NCI-H526 treated with DMSO at 0.1 percent for 48 hours (cell line): ENCODE results near the gene WNK2.

Source experiments
- DNase-seq: peaks from one replicate; lab custom pipeline; 2025; lab: John Stamatoyannopoulos, UW

The WNK2 gene

DNA sequence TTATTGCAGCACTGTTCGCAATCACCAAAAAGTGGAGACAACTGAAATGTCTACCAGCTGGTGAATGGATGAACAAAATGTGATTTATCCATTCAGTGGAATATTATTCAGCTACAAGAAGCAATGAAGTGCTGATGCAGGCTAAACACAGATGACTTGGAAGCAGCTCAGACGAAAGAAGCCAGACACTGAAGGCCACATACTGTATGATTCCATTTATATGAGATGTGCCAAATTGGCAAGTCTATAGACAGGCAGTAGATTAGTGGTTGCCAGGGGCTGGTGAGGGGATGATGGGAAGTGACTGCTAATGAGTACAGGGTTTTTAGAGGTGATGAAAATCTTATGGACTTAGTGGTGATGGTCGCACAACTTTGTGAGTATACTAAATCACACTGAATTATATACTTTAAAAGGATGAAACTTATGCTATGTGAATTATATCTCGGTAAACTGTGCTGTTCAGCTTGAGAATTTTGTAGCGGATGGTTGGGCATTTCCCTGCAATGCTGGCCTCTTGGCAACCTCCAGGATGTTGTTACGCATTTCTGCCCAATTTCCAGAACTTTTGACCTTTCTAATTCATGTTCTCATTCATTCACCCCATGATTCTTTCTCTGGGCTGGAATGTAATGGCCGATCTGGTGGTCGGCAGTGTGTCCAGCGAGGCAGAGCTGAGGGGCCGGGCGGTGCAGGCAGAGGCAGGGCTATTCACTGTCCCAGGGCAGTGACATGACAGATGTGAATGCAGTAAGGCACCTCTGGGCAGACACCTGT lies 22.0 kb upstream of the WNK2 start:
- no peak for DNase-seq

DNA sequence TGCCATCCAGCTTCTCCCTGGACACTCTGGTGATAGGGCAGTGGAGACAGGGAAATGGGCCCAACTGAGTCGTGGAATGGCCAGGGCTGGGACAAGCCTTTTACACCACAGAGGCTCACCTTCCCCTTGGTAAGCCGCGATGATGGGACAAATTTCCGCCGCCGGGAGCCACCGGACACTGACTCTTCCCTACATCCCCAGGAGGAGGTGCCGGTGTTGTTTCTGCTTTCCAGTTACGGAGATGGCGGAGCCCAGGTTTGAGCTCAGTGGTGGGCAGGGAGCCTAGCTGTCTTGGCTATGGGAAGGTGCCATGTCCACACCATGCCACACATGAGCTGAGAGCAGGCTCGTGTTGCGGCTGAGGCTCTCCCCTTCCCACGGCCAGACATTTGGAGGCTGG lies 19.9 kb upstream of the WNK2 start:
- DNase-seq, result no peak

DNA sequence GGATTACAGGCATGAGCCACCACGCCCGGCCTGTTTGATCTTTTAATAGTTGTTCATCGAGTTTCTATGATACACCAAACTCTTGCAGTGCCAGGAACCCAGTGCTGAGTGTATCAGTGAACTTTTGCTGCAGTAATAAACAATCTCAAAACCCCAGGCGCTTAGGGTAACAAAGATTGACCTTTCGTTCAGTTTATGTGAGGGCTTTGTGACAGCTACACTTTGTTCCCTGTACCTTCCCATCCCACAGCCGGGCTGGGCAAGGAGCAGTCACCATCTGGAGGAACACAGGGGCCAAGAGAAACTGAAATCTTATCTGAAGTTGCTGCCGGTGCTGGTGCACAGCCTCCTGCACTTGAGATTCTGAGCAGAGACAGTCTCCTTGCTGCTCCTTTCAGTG lies 17.2 kb upstream of the WNK2 start:
- DNase-seq, result no peak

DNA sequence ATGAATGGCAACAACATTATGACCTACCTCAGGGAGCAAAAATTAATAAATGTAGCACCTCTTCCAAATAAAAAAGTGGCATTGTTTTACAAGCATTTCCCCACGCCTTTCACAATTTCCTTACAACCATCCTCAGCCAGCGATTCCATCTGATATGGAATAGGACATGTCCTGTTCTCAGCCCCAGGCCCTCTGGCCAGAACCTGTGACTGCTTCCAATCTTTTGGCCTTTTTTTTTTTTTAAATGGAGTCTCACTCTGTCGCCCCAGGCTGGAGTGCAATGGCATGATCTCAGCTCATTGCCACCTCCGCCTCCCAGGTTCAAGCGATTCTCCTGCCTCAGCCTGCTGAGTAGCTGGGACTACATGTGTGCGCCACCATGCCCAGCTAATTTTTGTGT lies 16.8 kb upstream of the WNK2 start:
- DNase-seq, result no peak

DNA sequence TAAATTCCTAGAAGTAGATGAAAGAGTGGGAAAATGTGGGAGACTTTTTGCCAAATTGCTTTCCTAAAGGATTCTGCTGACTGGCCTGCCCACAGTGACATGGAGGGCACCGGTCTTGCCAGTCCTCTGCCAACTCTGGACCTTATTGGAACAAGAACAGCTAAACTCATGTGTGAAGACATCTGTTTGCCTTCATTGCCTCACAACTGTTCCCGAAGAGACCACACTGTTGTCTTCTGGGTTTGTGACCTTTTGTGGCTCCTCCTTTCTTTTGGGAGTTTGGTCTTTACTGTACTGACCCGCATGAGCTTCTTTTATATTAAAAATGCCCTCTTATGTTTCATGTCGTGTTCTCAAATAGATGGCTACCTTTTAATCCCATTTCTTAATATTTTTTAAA lies 16.1 kb upstream of the WNK2 start:
- no peak for DNase-seq

DNA sequence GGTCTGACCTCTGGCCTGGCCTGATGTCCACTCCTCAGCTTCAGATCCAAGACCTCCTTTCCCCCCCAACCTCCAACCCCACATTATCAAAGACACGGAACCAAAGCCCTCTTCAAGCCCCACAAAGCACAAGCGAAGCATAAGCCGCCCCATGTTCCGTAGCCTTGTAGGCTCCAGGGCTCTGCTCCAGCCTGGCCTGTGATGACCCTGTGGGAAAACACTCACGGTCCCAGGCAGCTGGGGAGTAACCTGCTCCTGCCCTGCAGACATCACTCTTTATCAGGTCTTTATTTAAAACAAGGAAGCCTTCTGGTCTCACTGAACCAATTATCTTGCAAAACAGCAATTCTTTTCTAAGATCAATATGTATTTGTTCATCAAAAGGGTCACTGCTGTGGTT lies 15.4 kb upstream of the WNK2 start:
- DNase-seq, result no peak

DNA sequence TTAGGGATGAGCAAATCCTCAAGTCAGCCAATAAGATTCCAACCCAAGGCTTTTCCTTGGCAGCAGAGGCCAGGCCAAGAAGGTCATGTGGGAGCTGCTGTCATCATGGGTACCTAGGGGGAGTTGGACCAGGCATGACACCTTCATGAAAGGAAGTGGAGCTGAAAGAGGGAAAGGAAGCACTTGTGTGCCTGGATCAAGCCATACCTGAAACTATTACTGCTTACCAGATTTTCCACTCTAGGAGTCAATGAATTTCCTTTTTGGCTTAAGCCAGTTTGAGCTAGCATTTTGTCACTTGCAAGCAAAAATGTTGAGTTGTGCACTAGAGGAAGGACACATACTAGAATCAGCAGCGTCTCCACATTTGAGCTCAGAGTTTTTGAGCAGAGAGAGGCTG lies 14.5 kb upstream of the WNK2 start:
- DNase-seq, result no peak

DNA sequence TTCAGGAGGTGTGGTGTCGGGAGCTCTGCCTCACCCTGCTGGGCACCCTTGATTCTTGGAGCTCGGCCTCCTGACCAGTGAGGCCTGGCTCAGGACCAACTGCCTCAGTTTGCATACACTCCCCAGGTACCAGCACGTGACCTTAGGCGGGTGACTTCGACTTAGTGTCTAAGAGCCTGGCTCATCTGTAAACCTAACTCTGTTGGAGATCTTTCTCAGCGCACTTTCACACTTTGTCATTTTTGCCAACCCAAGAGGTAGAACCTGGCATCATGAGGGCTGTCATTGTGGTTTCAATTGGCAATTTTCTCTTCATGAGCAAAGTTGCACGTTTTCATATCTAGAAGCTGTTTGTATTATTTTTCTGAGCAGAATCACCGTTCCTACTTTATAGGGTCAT lies 13.4 kb upstream of the WNK2 start:
- no peak for DNase-seq

DNA sequence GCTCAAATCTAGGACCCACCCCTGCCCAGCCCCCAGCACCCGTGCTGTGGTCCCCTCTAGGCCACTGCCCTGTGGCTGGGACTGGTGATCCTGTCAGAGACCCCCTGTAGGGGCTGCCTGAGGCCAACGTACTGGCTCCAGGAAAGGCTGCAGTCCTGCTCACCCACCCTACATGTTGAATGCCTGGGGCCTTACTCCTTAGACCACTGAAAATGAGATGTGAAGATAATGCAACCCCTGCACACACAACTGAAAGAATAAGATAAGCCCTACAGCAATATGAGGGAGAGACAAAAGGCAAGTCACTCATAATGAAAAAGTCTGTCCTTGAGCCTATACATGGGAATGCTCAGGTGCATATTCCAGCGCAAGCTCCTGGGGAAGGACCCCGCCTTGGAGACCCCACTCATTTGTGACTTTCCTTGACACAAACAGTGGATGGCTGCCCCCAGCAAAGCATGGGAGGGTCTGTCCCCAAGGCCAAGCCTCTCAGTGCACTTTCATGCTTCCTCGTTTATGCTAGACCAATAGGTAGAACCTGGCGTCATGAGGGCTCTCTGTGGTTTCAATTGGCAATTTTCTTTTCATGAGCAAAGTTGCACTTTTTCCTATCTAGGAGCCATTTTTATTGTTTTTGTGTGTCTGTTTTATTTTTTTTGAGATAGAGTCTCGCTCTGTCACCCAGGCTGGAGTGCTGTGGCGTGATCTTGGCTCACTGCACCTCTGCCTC lies 12.5 kb upstream of the WNK2 start:
- DNase-seq, result no peak

DNA sequence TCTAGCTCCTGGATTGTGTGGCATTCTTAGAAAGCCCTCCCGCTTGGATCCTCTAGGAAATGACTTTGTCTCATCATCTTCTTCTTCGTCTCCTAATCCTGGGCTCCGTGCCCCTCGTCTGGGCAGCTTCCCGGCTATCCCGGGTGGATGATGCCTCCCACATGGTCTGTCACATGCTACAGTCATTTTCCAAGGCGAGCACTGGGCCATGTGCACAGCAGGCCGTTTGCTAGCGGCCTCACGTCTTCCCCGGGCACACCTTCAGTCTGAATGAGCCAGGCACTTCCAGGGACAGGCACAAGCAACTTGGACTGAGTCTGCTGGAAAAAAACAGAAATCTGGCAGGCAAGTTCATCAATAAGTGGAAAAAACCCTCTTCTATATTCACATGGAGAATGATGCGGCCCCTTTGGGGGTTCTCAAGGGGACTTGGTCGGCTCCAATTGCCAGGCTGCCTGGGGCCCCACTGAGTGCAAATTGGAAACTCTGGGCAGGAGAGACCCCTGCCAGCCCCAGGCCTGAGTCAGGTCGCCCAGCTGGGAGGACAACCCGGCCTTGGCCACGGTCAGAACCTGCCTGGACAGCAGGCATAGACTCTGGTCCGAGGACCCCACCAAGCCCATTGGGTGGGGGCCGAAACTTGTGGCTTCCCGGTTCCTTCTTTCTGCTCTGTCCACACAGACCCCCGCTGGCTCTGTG lies 11.1 kb upstream of the WNK2 start:
- DNase-seq, result no peak

DNA sequence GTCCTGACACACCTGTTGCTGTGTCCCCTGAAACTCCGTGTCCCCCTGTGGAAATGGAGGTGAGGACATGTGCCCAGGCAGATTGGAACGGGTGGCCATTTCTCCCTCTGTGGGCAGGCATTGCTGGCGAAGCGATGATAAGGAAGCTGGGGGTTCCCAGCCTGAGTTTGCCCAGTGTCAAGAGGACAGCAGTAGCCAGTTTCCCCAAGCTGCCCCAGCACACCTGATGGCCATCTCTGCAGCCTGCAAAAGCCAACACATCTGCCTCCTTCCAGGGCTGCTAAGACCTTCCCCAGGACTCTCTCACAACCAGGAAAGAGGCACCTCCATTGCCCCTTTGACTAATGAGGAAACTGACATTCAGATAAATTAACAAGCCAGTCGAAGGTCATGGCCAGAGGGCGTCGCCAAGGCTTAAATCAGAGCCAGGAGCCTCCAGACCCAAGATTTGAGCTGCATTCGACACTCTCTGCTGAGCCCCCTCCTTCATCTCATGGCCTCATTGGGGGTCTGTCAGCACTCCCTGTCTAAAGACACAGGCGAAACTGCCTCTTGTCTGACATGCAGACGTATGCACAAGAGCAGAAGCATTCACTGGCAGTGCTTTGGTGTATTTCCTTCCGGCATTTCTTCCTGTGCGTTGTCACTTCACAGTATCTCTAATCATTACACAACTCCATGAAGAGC lies 10.4 kb upstream of the WNK2 start:
- DNase-seq, result no peak

DNA sequence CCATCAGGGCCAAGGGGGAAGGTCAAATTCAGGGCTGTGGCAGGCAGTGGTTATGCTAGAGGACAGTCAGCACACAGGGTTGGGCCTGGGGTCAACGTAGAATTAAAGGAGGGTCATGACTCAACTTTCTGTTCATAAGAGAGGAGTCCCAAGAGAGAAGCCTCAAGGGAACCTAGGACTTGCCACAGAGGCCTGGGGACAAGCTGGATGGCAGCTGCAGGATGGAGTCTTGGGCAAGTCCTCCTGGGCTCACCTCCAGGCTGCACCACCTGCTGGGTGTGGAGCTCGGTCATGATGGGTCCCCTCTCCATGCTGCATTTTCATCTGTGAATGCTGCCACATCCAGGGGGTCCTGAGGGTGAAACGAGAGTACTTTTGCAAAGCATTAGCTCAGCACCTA lies 9.0 kb upstream of the WNK2 start:
- no peak for DNase-seq

DNA sequence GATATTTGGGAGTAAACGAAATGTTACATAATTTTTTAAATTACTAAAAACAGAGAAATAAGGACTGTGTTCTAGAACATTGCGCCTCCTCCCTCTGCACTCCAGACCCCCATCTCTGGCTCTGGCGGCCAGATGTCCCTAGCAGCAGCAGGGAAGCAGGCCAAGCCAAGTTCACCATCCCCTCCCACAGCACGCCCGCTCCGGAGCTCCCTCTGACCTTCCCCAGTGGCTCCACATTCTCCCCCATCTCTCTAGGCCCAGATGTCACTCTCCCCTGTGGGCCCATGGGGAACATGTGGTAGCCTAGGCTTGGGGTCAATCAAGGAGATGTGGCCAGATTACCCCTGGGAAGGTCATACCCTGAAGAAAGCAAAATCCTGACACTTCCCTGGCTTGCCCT lies 6.3 kb upstream of the WNK2 start:
- DNase-seq, result no peak

DNA sequence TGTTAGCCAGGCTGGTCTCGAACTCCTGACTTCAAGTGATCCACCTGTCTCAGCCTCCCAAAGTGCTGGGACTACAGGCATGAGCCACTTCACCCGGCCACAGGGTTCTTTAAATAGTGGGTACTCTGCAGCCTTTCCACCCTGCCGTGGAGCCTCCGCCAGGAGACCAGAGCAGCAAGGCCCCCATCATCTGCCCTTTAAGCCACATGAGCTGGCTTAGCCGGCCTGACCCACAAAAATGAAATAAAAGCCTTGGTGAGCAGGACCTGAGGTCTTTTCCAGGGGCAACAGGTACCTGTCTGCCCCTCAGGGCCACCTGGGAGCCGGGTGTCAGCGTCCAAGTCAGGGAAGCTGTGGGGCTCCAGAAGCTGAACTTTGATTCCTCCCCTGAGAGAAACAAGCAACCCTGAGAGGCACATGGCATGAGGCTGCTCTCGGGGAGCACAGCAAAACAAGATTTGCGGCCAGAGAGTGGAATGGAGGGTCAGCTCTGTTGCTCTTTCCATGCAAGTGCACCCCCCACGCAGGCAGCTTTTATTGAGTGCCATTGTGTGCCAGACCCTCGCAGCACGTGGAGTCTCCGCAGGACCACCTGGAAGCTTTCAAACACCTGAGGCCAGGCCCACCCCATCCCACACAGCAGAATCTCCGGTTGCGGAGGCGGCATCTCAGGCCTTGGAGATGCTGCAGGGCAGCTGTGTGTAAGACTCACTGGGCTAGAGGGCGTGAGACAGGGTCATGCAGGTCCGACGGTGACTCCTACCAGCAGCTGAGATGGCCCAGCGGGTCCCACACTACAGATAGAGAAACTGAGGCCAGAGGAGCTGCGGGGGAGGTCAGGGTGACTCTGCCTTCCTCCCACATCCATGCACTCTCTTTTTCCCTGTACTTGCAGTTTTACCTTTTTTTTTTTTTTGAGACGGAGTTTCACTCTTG lies 4.8 kb upstream of the WNK2 start:
- no peak for DNase-seq

DNA sequence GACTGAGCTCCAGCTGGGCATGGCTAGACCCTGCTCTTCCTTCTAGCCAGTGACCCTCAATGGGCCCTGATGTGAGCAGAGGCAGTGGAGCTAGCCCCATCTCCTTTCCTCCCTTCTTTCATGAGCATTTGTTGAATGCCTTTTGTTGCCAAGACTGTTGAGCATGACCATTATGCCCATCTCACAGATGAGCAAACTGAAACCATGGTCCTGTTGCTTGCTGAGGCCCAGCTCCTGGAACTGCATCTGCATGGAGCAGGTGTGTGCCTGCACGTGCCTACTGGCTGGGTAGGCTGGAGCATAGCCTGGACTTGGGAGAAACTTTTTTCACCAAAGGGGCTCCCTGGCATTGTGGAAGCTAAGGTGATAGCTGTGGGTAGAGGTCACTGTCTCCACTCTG lies 3.0 kb upstream of the WNK2 start:
- no peak for DNase-seq

DNA sequence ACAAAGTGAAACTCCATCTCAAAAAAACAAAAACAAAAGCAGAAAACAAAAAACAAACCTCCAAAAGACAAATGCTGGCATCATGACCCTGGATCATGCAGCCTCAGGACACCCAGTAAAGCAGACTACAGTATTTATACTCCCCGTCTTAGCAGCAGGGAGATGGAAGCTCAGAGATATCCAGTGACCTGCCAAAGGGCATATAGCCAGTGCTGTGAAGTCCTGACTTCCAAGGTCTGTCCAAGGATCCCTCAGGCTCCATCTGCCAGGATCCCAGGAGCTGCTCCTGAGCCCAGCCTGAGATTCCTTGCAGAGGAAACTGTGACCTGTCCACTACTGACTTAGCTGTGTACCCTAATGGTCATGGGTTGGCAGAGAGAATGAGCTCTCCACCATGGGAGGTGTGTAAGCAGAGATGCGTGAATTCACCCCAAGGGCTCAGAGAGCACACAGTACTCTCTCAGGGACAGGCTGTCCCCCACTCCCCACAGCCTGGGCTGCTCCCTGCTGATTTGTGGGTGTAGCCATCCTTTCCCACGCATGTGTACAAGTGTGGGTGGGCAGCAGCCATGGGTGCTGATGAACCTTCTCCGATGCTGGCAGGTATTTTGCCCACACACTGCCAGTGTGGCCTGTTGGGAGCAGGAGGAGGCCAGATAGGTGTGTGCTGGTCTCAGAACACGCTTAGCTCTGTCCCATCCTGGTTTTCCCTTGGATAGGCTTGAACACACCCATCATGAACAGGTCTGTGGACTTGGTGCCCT lies 2.1 kb upstream of the WNK2 start:
- DNase-seq, result no peak

DNA sequence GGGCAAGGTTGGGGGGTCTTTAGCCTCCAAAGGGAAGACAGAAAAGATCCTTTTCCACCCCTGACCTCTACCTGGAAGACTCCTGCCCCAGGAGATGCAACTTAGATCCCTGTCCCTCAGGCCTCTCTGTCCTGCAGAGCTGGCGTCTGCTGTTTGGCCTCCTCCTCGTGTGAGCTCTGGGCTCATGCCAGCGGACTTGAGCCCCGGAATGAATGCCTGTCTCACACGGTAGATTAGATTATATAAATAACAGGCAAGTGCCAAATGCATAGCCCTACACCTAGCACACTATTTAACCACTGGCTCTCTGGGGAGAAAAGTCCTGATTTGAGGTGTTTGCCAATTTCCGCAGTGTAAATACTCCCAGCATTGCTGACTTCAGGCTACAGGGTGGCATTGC lies 1.4 kb upstream of the WNK2 start:
- no peak for DNase-seq

DNA sequence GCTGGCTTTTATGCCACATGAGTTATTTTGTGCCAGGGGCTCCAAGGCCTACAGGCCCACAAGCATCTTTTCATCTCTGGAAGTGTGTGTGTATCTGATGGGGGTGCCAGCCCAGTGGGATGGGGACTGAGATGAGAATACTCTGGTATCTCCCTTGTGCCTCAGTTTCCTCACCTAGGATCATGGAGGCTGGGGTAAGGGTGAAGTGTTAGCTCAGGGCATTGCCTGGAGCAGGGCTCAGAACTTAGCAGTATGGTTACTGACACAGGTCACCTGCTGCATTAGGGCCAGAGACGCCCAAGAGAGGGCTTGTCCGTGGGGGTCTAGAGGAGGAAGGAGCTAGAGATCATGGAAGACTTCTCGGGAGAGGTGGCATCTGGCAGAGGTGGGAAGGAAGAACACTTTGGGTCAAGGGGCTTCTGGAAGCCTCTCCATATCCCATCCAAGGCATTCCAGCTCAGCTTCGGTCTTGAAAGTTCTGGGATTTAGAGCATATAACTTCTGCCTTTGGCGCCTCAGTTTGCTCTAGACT lies 742 bp upstream of the WNK2 start:
- no peak for DNase-seq

DNA sequence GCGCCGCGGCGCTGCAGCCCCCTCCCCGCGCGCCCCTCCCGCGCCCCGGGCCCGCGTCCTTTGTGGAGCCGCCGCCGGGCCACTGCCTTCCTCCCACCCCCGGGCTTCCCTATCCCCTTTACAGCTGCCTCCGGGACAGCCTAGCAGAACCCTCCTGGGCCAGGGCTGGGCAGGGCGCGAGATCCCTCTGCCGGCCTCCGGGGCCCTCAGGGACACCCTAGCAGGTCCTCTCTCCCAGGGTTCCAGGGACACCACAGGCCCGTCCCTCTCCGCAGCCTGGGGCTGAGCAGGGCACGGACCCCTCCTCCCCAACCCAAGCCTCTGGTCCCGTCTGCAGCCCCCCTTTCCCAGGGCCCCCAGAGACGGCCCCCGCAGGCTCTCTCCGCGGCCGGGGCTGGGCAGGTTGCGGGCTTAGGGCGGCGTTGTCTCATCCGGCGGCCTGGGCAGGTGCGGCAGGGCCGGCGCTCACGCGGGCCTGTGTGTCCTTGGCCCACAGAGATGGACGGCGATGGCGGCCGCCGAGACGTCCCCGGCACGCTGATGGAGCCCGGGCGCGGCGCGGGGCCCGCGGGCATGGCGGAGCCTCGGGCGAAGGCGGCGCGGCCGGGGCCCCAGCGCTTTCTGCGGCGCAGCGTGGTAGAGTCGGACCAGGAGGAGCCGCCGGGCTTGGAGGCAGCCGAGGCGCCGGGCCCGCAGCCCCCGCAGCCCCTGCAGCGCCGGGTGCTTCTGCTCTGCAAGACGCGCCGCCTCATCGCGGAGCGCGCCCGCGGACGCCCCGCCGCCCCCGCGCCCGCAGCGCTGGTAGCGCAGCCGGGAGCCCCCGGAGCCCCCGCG lies 710 bp downstream of the WNK2 start:
- DNase-seq, result no peak
